HG03432 (cell line): ENCODE measurements around the gene EHD2.
"Not testable (repeated sequence)": the region's sequence is repeated elsewhere in the genome, so short reads cannot be mapped to it uniquely, and the experiment has no call there.

Source experiments
- ATAC-seq: cut with Tn5 transposase; IDR thresholded peaks from one replicate; pipeline ENCODE4 v1.9.1; 2021; ENCODE audit warnings: mild to moderate bottlenecking, moderate library complexity; ENCODE audit not compliant: unreplicated experiment

The EHD2 gene

GRCh38 chr19:47713046-47714021 is at the start of gene EHD2:
TSS of gene EHD2 (plus strand) at chr19:47713422. CDS start at chr19:47716613, 3,191 bp downstream.
- ATAC-seq: no peak

- no peak for ATAC-seq
These were observed 49.7 kb upstream of the EHD2 start for GRCh38 chr19:47663435-47663910.

GRCh38 chr19:47663911-47664771 is 49.1 kb upstream of the EHD2 start:
- ATAC-seq: no peak

GRCh38 chr19:47668556-47668955 is 44.7 kb upstream of the EHD2 start:
- not testable (repeated sequence) for ATAC-seq

- no peak for ATAC-seq
These were observed 42.5 kb upstream of the EHD2 start for GRCh38 chr19:47670736-47671135.

GRCh38 chr19:47671499-47671898 is 41.7 kb upstream of the EHD2 start:
- no peak for ATAC-seq

- no peak for ATAC-seq
These were observed 39.8 kb upstream of the EHD2 start for GRCh38 chr19:47673426-47673825.

- ATAC-seq: no peak
These were observed 38.7 kb upstream of the EHD2 start for GRCh38 chr19:47674548-47674947.

- no peak for ATAC-seq
These were observed 38.0 kb upstream of the EHD2 start for GRCh38 chr19:47675271-47675670.

GRCh38 chr19:47675859-47676258 is 37.4 kb upstream of the EHD2 start:
- ATAC-seq: no peak

- no peak for ATAC-seq
These were observed 36.4 kb upstream of the EHD2 start for GRCh38 chr19:47676811-47677210.

- no peak for ATAC-seq
These were observed 33.8 kb upstream of the EHD2 start for GRCh38 chr19:47679251-47679900.

GRCh38 chr19:47679922-47680857 is 33.0 kb upstream of the EHD2 start:
- ATAC-seq: no peak

GRCh38 chr19:47680858-47681332 is 32.3 kb upstream of the EHD2 start:
- ATAC-seq: no peak

GRCh38 chr19:47681388-47681787 is 31.8 kb upstream of the EHD2 start:
- no peak for ATAC-seq

- ATAC-seq: no peak
These were observed 31.3 kb upstream of the EHD2 start for GRCh38 chr19:47681936-47682335.

GRCh38 chr19:47682939-47683338 is 30.3 kb upstream of the EHD2 start:
- ATAC-seq: no peak

GRCh38 chr19:47686679-47687450 is 26.4 kb upstream of the EHD2 start:
- no peak for ATAC-seq

GRCh38 chr19:47687906-47688305 is 25.3 kb upstream of the EHD2 start:
- ATAC-seq: no peak
